Spleen (tissue), 7 donors: ENCODE measurements around the gene BOD1.

ENCODE experiments used
- POLR2A ChIP-seq, 3 donors: fragments of 450-650 bp; IDR thresholded peaks; one replicate each; pipeline ENCODE4 v1.5.1; 2017; ENCODE audit warnings: antibody characterized with exemption in 3 of 3, mild to moderate bottlenecking in 1 of 3
- TF ChIP-seq, protein P1 (sequence below), 11 experiments: fragments of 200-600 bp in 7 of 11; fragments of 450-650 bp in 4 of 11; sonication (generic) in 4 of 11; IDR thresholded peaks in 8 of 11; conservative IDR thresholded peaks in 3 of 11; 1 replicate in 7 of 11; 2 replicates in 4 of 11; pipeline versions ENCODE4 v1.4.0 to v1.8.0; 2016 to 2021; ENCODE audit warnings: antibody characterized with exemption in 11 of 11, inconsistent platforms in 4 of 11, mild to moderate bottlenecking in 1 of 11
- donor health status: DM: no; HTN: no; CAD: no; lungs with moderate emphysema.
- donor health status: DM: no; HTN: no; CAD: no.
- donor health status: DM: no; HTN: no; CAD: no.

DNA sequence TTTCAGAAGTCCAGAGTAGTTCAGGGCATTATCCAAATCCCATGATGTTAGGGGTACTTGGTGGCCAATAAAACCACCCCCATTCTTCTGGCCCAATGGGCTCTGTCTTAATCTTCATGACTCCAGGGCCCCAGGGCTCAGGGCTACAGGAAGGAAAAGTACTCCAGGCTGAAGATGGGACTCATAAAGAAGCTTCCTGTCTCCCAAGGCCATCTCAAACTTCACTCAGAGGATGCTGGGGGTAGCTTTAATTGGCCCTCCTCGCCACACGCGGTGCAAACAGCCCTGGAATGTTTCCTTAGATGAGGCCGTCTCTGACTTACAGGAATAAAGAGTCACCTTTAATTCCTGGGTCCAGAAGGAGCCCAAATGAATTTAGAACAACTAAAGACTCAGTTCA, 52.3 kb downstream of the BOD1 start:
- TF ChIP-seq, protein P1, sequence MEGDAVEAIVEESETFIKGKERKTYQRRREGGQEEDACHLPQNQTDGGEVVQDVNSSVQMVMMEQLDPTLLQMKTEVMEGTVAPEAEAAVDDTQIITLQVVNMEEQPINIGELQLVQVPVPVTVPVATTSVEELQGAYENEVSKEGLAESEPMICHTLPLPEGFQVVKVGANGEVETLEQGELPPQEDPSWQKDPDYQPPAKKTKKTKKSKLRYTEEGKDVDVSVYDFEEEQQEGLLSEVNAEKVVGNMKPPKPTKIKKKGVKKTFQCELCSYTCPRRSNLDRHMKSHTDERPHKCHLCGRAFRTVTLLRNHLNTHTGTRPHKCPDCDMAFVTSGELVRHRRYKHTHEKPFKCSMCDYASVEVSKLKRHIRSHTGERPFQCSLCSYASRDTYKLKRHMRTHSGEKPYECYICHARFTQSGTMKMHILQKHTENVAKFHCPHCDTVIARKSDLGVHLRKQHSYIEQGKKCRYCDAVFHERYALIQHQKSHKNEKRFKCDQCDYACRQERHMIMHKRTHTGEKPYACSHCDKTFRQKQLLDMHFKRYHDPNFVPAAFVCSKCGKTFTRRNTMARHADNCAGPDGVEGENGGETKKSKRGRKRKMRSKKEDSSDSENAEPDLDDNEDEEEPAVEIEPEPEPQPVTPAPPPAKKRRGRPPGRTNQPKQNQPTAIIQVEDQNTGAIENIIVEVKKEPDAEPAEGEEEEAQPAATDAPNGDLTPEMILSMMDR (IDR thresholded peaks at IDR 0.05 in 8 of 11, conservative IDR thresholded peaks at IDR 0.05 in 3 of 11), result no peak
- no peak for TF ChIP-seq POLR2A (IDR thresholded peaks at IDR 0.05)
